Endothelial cell of umbilical vein (primary cell): ENCODE results near the gene ITSN1. TPM values are rescaled to one million over a fixed set of nuclear protein-coding genes. Genes with fewer than 3 reads are reported as not detected.

Experiments used
- BruUV-seq: library from RNA; stranded (reverse); fragments of 400-500 nt; replicated peaks from 2 replicates; lab custom pipeline; 2021; lab: Mats Ljungman, UMichigan
- CTCF ChIA-PET: fragments of 300-600, 350-600 bp; sonication (Branson Sonifier 250); formaldehyde crosslinking; loops from one replicate; lab custom pipeline; 2021; ENCODE audit warnings: antibody characterized with exemption, inconsistent platforms; lab: Charles Lee
- POLR2A ChIA-PET: fragments of 300-600, 350-600 bp; sonication (Branson Sonifier 250); formaldehyde crosslinking; loops from one replicate; lab custom pipeline; 2021; ENCODE audit warnings: antibody characterized with exemption, inconsistent platforms; lab: Charles Lee
- DNase-seq: peaks from one replicate; pipeline ENCODE4 v3.0.0-alpha.2; 2011; ENCODE audit warnings: low read depth, low spot score
- FAIRE-seq: peaks from 2 replicates; lab custom pipeline; 2011; peaks lifted over from hg19 to GRCh38; lab: Jason Lieb, UNC
- H2AFZ ChIP-seq: 2 replicates; pipeline ENCODE4 v1.6.0; 2012; ENCODE audit warnings: low read depth, low read length, control low read depth, inconsistent platforms
- H3K27ac ChIP-seq: 2 replicates; pipeline ENCODE4 v1.5.1; 2011; ENCODE audit warnings: low read depth, mild to moderate bottlenecking, control low read depth, low read length, moderate library complexity; ENCODE audit not compliant: insufficient read depth
- H3K27me3 ChIP-seq, 2 experiments: 2 replicates each; pipeline versions ENCODE4 v1.6.0 to v1.6.1; 2011; ENCODE audit warnings: low read length in 2 of 2, mixed read lengths in 1 of 2; ENCODE audit not compliant: control insufficient read depth in 2 of 2, insufficient read depth in 2 of 2
- H3K36me3 ChIP-seq, 2 experiments: 2 replicates in 1 of 2; 3 replicates in 1 of 2; pipeline ENCODE4 v1.5.1; 2011; ENCODE audit warnings: low read length in 2 of 2, mild to moderate bottlenecking in 1 of 2, moderate library complexity in 1 of 2; ENCODE audit not compliant: control insufficient read depth in 2 of 2, insufficient read depth in 2 of 2; ENCODE audit errors: extremely low read depth in 1 of 2
- H3K4me1 ChIP-seq: 3 replicates; pipeline ENCODE4 v1.5.1; 2011; ENCODE audit warnings: mild to moderate bottlenecking, low read length; ENCODE audit not compliant: control insufficient read depth, insufficient read depth; ENCODE audit errors: extremely low read depth
- H3K4me2 ChIP-seq: 2 replicates; pipeline ENCODE4 v1.6.1; 2011; ENCODE audit warnings: low read length, control low read depth, mixed read lengths; ENCODE audit not compliant: insufficient read depth
- H3K4me3 ChIP-seq, 3 experiments: fragments of 200-600 bp in 1 of 3; sonication (generic), shearing (Covaris generic) in 1 of 3; replicated peaks in 1 of 3; 2 replicates each; pipeline ENCODE4 v1.5.1; 2011 to 2016; ENCODE audit warnings: control low read depth in 3 of 3, low read length in 3 of 3, mild to moderate bottlenecking in 2 of 3, inconsistent platforms in 1 of 3, low read depth in 1 of 3, moderate library complexity in 1 of 3; ENCODE audit not compliant: insufficient read depth in 1 of 3
- H3K79me2 ChIP-seq: 2 replicates; pipeline ENCODE4 v1.6.0; 2012; ENCODE audit warnings: low read length, inconsistent platforms; ENCODE audit not compliant: control insufficient read depth, insufficient read depth
- H3K9ac ChIP-seq: replicated peaks from 2 replicates; pipeline ENCODE3; 2011; ENCODE audit warnings: low read length, control low read depth; ENCODE audit not compliant: insufficient read depth; ENCODE audit errors: extremely low read depth
- H3K9me1 ChIP-seq: replicated peaks from 3 replicates; pipeline ENCODE4 v1.6.0; 2011; ENCODE audit warnings: mild to moderate bottlenecking, low read length; ENCODE audit not compliant: control insufficient read depth, insufficient read depth; ENCODE audit errors: extremely low read depth
- H3K9me3 ChIP-seq: replicated peaks from 2 replicates; pipeline ENCODE4 v1.5.1; 2012; ENCODE audit warnings: low read length, inconsistent platforms; ENCODE audit not compliant: control insufficient read depth, insufficient read depth
- H4K20me1 ChIP-seq: replicated peaks from 2 replicates; pipeline ENCODE3; 2011; ENCODE audit warnings: mild to moderate bottlenecking, low read length; ENCODE audit not compliant: control insufficient read depth, insufficient read depth; ENCODE audit errors: extremely low read depth
- FOS ChIP-seq: IDR thresholded peaks from 2 replicates; pipeline ENCODE4 v1.6.1; 2011; ENCODE audit warnings: mild to moderate bottlenecking, low read length, moderate library complexity, borderline replicate concordance; ENCODE audit not compliant: insufficient read depth
- GATA2 ChIP-seq: IDR thresholded peaks from 2 replicates; pipeline ENCODE4 v1.7.0; 2011; ENCODE audit warnings: low read depth, mild to moderate bottlenecking, moderate library complexity, mixed read lengths, low read length; ENCODE audit not compliant: insufficient read length, insufficient read depth
- JUN ChIP-seq: IDR thresholded peaks from 2 replicates; pipeline ENCODE4 v1.6.1; 2011; ENCODE audit warnings: borderline replicate concordance, low read depth; ENCODE audit not compliant: insufficient read length, insufficient read depth
- POLR2AphosphoS5 ChIP-seq: IDR thresholded peaks from 2 replicates; pipeline ENCODE4 v1.6.1; 2012; ENCODE audit warnings: low read depth, mild to moderate bottlenecking, control low read depth, low read length, moderate library complexity; ENCODE audit not compliant: insufficient read depth
- dilution Hi-C: fragments of 300-500 bp; cut with MboI; formaldehyde crosslinking; loops from one replicate; pipeline ENCODE4 v1.15.0; 2019; ENCODE audit warnings: low sequenced_read_pairs; ENCODE audit not compliant: extremely low pct_ligation_motif_present
- intact Hi-C: fragments of 100-400 bp; cut with micrococcal nuclease; formaldehyde crosslinking; loops from one replicate; pipeline ENCODE4 v1.10.0; 2022
- polyA plus RNA-seq, 4 experiments: library from polyadenylated mRNA; depleted of rRNA in 3 of 4; stranded (reverse) in 3 of 4; unstranded in 1 of 4; fragments of >200 nt; gene quantifications; 2 replicates each; pipeline versions ENCODE4 v1.2.1 to v1.2.3, GENCODE V29; 2011 to 2012; ENCODE audit warnings: missing spikeins in 1 of 4
- total RNA-seq: library from RNA; stranded (reverse); gene quantifications from 2 replicates; pipeline ENCODE4 v1.2.3, GENCODE V29; 2021
- TF ChIP-seq, protein P1 (sequence below), 2 donors: IDR thresholded peaks; 1 replicate in 1 of 2; 2 replicates in 1 of 2; pipeline ENCODE4 v1.5.1; 2011; ENCODE audit warnings: low read length in 2 of 2, mild to moderate bottlenecking in 2 of 2, moderate library complexity in 2 of 2, control low read depth in 1 of 2, inconsistent platforms in 1 of 2, low read depth in 1 of 2; ENCODE audit not compliant: insufficient read depth in 1 of 2; ENCODE audit errors: extremely low read depth in 1 of 2

The ITSN1 gene
- total and polyA plus RNA-seq, 2 donors (not counting 3 experiments of a cell fraction or from before 2014, with no cell fraction given) = 72.2 to 86.8 TPM

DNA sequence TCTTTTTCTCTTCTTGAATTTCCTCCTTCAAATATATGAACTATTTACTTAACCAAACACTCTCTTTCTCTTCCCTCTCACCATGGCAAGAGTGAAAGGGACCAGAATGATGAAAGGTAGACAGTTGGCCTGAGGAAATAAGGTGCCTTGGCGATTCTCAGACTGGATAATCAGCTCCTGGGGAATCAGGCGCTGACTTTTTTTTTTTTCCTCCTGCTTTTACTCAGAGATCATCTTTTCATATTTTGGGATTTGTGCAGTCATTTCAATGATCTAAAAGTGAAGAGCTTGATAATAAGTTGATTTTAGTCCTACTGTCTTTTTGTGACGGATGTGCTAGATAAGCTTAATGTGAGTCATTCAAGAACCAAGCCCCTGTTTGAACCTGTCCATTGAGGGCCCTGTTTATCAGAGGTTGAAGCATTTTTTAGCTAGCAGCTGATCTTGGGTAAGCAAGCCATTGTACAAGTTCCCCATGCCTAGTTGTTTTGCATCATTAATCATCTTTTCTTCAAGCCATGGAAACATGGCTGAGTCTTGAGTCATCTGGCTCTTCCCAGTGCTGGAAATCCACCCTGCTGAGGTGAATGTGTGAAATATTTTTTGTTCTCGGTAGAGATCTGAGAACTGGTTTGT lies 40.8 kb downstream of the ITSN1 start:
- H3K4me2 ChIP-seq = peak overlapping the region; percentile 93
- peak overlapping the region; percentile 93 for H3K27ac ChIP-seq
- POLR2A ChIA-PET = no interaction called here
- no peaks in the 10 kb centered on the region for H3K9me3 ChIP-seq
- peak overlapping the region; percentile 75 for H3K9ac ChIP-seq
- no peaks in the 10 kb centered on the region for H3K27me3 ChIP-seq
- no TSS peak for BruUV-seq
- dilution Hi-C loops = no loop called here
- no peak overlapping the region for H2AFZ ChIP-seq
- H3K4me3 ChIP-seq = no peak overlapping the region
- no peaks in the 10 kb centered on the region for H4K20me1 ChIP-seq
- no peaks in the 10 kb centered on the region for H3K9me1 ChIP-seq
- peaks cover 77% of the 10 kb centered on the region for H3K79me2 ChIP-seq
- intact Hi-C loops = loop anchor here (1.0 kb wide), 3 partner anchors 26 to 78 kb away; partner anchors contain the start of gene ITSN1
- peak; percentile 36 for TF ChIP-seq POLR2AphosphoS5
- TF ChIP-seq FOS = peak; percentile 77
- TF ChIP-seq JUN = peak; percentile 69
- TF ChIP-seq GATA2 = peak; percentile 63
- TF ChIP-seq, protein P1, sequence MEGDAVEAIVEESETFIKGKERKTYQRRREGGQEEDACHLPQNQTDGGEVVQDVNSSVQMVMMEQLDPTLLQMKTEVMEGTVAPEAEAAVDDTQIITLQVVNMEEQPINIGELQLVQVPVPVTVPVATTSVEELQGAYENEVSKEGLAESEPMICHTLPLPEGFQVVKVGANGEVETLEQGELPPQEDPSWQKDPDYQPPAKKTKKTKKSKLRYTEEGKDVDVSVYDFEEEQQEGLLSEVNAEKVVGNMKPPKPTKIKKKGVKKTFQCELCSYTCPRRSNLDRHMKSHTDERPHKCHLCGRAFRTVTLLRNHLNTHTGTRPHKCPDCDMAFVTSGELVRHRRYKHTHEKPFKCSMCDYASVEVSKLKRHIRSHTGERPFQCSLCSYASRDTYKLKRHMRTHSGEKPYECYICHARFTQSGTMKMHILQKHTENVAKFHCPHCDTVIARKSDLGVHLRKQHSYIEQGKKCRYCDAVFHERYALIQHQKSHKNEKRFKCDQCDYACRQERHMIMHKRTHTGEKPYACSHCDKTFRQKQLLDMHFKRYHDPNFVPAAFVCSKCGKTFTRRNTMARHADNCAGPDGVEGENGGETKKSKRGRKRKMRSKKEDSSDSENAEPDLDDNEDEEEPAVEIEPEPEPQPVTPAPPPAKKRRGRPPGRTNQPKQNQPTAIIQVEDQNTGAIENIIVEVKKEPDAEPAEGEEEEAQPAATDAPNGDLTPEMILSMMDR (IDR thresholded peaks at IDR 0.05; ENCODE audit: extremely low read depth in 1 of 2, insufficient read depth in 1 of 2, low read depth in 1 of 2, low read length in 2 of 2) = no peak
- peaks cover 44% of the 10 kb centered on the region for H3K4me1 ChIP-seq
- CTCF ChIA-PET = interaction anchor here (0.8 to 1.2 kb wide), 3 partner anchors 15 to 27 kb away, joined by 3 to 6 read pairs (median 3); no protein-coding TSS in a partner anchor
- H3K36me3 ChIP-seq = no peaks in the 10 kb centered on the region
- FAIRE-seq (peak; percentile 81), DNase-seq (peak; percentile 90)
